ELF-1 (cell line): ENCODE measurements around the gene VSX1.

ENCODE experiments used
- DNase-seq: peaks from one replicate; pipeline ENCODE4 v3.0.0-alpha.2; 2016; ENCODE audit warnings: low read depth, low spot score

VSX1 gene

GRCh38 chr20:25087186-25087929 is 5.4 kb upstream of the VSX1 start:
- no peak for DNase-seq

- no peak for DNase-seq
These were observed 4.0 kb upstream of the VSX1 start for GRCh38 chr20:25085756-25086495.

- peak; percentile 35 for DNase-seq
These were observed 2.8 kb upstream of the VSX1 start for GRCh38 chr20:25084626-25085187.

- DNase-seq = peak; percentile 32
These were observed 2.1 kb upstream of the VSX1 start for GRCh38 chr20:25083773-25084625.

GRCh38 chr20:25083141-25083772 is 1.3 kb upstream of the VSX1 start:
- DNase-seq = peak; percentile 31

GRCh38 chr20:25082498-25082873 is 545 bp upstream of the VSX1 start:
- peak; percentile 25 for DNase-seq

- peak; percentile 87 for DNase-seq
These were observed 744 bp downstream of the VSX1 start for GRCh38 chr20:25081065-25081729.

GRCh38 chr20:25079171-25079570 is 2.8 kb downstream of the VSX1 start:
- DNase-seq = no peak

- DNase-seq = no peak
These were observed 3.3 kb downstream of the VSX1 start for GRCh38 chr20:25078662-25079061.

GRCh38 chr20:25077610-25078169 is 4.3 kb downstream of the VSX1 start:
- peak; percentile 30 for DNase-seq

GRCh38 chr20:25076731-25077609 is 5.0 kb downstream of the VSX1 start:
- no peak for DNase-seq

- no peak for DNase-seq
These were observed 5.7 kb downstream of the VSX1 start for GRCh38 chr20:25076201-25076600.

GRCh38 chr20:25073544-25073943 is 8.4 kb downstream of the VSX1 start:
- no peak for DNase-seq

- DNase-seq = no peak
These were observed 9.6 kb downstream of the VSX1 start for GRCh38 chr20:25072226-25072811.

- no peak for DNase-seq
These were observed 10.2 kb downstream of the VSX1 start for GRCh38 chr20:25071734-25072133.

- DNase-seq = no peak
These were observed 11.0 kb downstream of the VSX1 start for GRCh38 chr20:25070821-25071473.

GRCh38 chr20:25067102-25067987 is 14.6 kb downstream of the VSX1 start:
- no peak for DNase-seq

- no peak for DNase-seq
These were observed 15.6 kb downstream of the VSX1 start for GRCh38 chr20:25066386-25066785.
